H9 (cell line): ENCODE data around the gene FERMT1. TPM values are rescaled to one million over a fixed set of nuclear protein-coding genes. Genes with fewer than 3 reads are reported as not detected.

ENCODE experiments used
- DNase-seq: peaks from one replicate; pipeline ENCODE4 v3.0.0-alpha.2; 2017
- H2AFZ ChIP-seq: one replicate; pipeline ENCODE4 v1.6.1; 2013; ENCODE audit warnings: mild to moderate bottlenecking, low read length, control low read depth, moderate library complexity
- H2AK5ac ChIP-seq: 2 replicates; pipeline ENCODE4 v1.6.1; 2013; ENCODE audit warnings: low read length, control low read depth, mixed read lengths; ENCODE audit not compliant: insufficient read length
- H2BK120ac ChIP-seq: one replicate; pipeline ENCODE4 v1.6.1; 2013; ENCODE audit warnings: low read depth, mild to moderate bottlenecking, low read length, control low read depth, inconsistent platforms; ENCODE audit not compliant: poor library complexity, severe bottlenecking
- H2BK12ac ChIP-seq: 2 replicates; pipeline ENCODE4 v1.6.1; 2013; ENCODE audit warnings: low read length, control low read depth, mixed read lengths, low read depth; ENCODE audit not compliant: insufficient read length
- H2BK15ac ChIP-seq: 2 replicates; pipeline ENCODE4 v1.6.1; 2013; ENCODE audit warnings: low read depth, low read length, control low read depth
- H2BK20ac ChIP-seq: one replicate; pipeline ENCODE4 v1.6.1; 2013; ENCODE audit warnings: low read depth, mild to moderate bottlenecking, low read length, control low read depth, inconsistent platforms; ENCODE audit not compliant: poor library complexity, severe bottlenecking
- H2BK5ac ChIP-seq: 2 replicates; pipeline ENCODE4 v1.6.1; 2013; ENCODE audit warnings: low read length, control low read depth, mixed read lengths; ENCODE audit not compliant: insufficient read length
- H3K14ac ChIP-seq: 2 replicates; pipeline ENCODE4 v1.6.1; 2013; ENCODE audit warnings: low read length, control low read depth; ENCODE audit not compliant: insufficient read depth
- H3K18ac ChIP-seq: 2 replicates; pipeline ENCODE4 v1.6.1; 2013; ENCODE audit warnings: low read depth, mild to moderate bottlenecking, mixed read lengths, low read length, control low read depth; ENCODE audit not compliant: insufficient read length
- H3K23ac ChIP-seq: 2 replicates; pipeline ENCODE4 v1.6.1; 2013; ENCODE audit warnings: low read length, control low read depth, mixed read lengths, low read depth; ENCODE audit not compliant: insufficient read length
- H3K23me2 ChIP-seq: 2 replicates; pipeline ENCODE4 v1.6.1; 2013; ENCODE audit warnings: low read depth, mild to moderate bottlenecking, mixed read lengths, low read length, control low read depth; ENCODE audit not compliant: insufficient read length, poor library complexity, severe bottlenecking
- H3K27ac ChIP-seq: 2 replicates; pipeline ENCODE4 v1.5.1; 2013; ENCODE audit warnings: low read length, control low read depth, mixed read lengths, low read depth; ENCODE audit not compliant: insufficient read length
- H3K27me3 ChIP-seq: 2 replicates; pipeline ENCODE4 v1.6.1; 2013; ENCODE audit warnings: low read length, control low read depth, inconsistent platforms; ENCODE audit not compliant: insufficient read depth
- H3K4ac ChIP-seq: 2 replicates; pipeline ENCODE4 v1.6.1; 2013; ENCODE audit warnings: low read depth, mild to moderate bottlenecking, control low read depth, inconsistent platforms, low read length, moderate library complexity
- H3K4me1 ChIP-seq: 2 replicates; pipeline ENCODE4 v1.6.1; 2013; ENCODE audit warnings: low read length, control low read depth, inconsistent platforms; ENCODE audit not compliant: insufficient read depth
- H3K4me2 ChIP-seq: 2 replicates; pipeline ENCODE4 v1.6.1; 2013; ENCODE audit warnings: low read length, control low read depth, mixed read lengths; ENCODE audit not compliant: insufficient read length, insufficient read depth
- H3K56ac ChIP-seq: 2 replicates; pipeline ENCODE4 v1.6.1; 2013; ENCODE audit warnings: low read depth, mild to moderate bottlenecking, mixed read lengths, low read length, control low read depth; ENCODE audit not compliant: insufficient read length
- H3K79me1 ChIP-seq: 2 replicates; pipeline ENCODE4 v1.6.1; 2013; ENCODE audit warnings: low read depth, mild to moderate bottlenecking, moderate library complexity, low read length, control low read depth, inconsistent platforms; ENCODE audit not compliant: insufficient read depth, poor library complexity, severe bottlenecking
- H3K79me2 ChIP-seq: 2 replicates; pipeline ENCODE4 v1.6.1; 2013; ENCODE audit warnings: low read length, control low read depth, inconsistent platforms; ENCODE audit not compliant: insufficient read depth
- H3K9ac ChIP-seq: 2 replicates; pipeline ENCODE4 v1.6.1; 2013; ENCODE audit warnings: low read length, control low read depth, mixed read lengths; ENCODE audit not compliant: insufficient read length; ENCODE audit errors: extremely low read depth
- H3K9me3 ChIP-seq: one replicate; pipeline ENCODE4 v1.6.1; 2013; ENCODE audit warnings: low read depth, low read length, inconsistent platforms; ENCODE audit not compliant: control insufficient read depth
- H3T11ph ChIP-seq: one replicate; pipeline ENCODE4 v1.6.1; 2013; ENCODE audit warnings: mild to moderate bottlenecking, low read length, control low read depth, inconsistent platforms
- H4K20me1 ChIP-seq: one replicate; pipeline ENCODE4 v1.6.1; 2013; ENCODE audit not compliant: control insufficient read depth, insufficient read length, insufficient read depth
- H4K5ac ChIP-seq: 2 replicates; pipeline ENCODE4 v1.6.1; 2013; ENCODE audit warnings: low read depth, mild to moderate bottlenecking, mixed read lengths, low read length, control low read depth; ENCODE audit not compliant: insufficient read length
- H4K8ac ChIP-seq: replicated peaks from 2 replicates; pipeline ENCODE4 v1.6.1; 2013; ENCODE audit warnings: low read length, control low read depth, mixed read lengths, low read depth; ENCODE audit not compliant: insufficient read length
- H4K91ac ChIP-seq: 2 replicates; pipeline ENCODE4 v1.6.1; 2013; ENCODE audit warnings: low read depth, mild to moderate bottlenecking, moderate library complexity, mixed read lengths, low read length, control low read depth; ENCODE audit not compliant: insufficient read length
- H3K27ac Mint-ChIP-seq, 3 experiments: 2 replicates in 2 of 3; 3 replicates in 1 of 3; pipeline ENCODE4 v1.8.0; 2020 to 2021; ENCODE audit warnings: mixed read lengths in 3 of 3, mild to moderate bottlenecking in 1 of 3, moderate library complexity in 1 of 3
- H3K27me3 Mint-ChIP-seq: 2 replicates; pipeline ENCODE4 v1.8.0; 2021; ENCODE audit warnings: low read depth, mild to moderate bottlenecking, moderate library complexity, mixed read lengths
- H3K36me3 Mint-ChIP-seq, 3 experiments: 2 replicates in 2 of 3; 3 replicates in 1 of 3; pipeline ENCODE4 v1.8.0; 2020 to 2021; ENCODE audit warnings: low read depth in 3 of 3, mixed read lengths in 3 of 3; ENCODE audit not compliant: insufficient read depth in 1 of 3
- H3K4me1 Mint-ChIP-seq, 2 experiments: 2 replicates each; pipeline ENCODE4 v1.8.0; 2020; ENCODE audit warnings: mixed read lengths in 2 of 2
- H3K4me3 Mint-ChIP-seq, 2 experiments: 2 replicates in 1 of 2; 3 replicates in 1 of 2; pipeline ENCODE4 v1.8.0; 2020 to 2021; ENCODE audit warnings: mild to moderate bottlenecking in 2 of 2, mixed read lengths in 2 of 2, moderate library complexity in 1 of 2
- H3K9me3 Mint-ChIP-seq, 2 experiments: 2 replicates in 1 of 2; 3 replicates in 1 of 2; pipeline ENCODE4 v1.8.0; 2020; ENCODE audit warnings: mild to moderate bottlenecking in 2 of 2, mixed read lengths in 2 of 2, moderate library complexity in 1 of 2
- WGBS: extraction: QIAGEN DNeasy Blood & Tissue Kit; methylation state at CpG from one replicate; pipeline ENCODE4 v1.1.7; 2013; ENCODE audit warnings: missing lambda C conversion rate, low lambda C conversion rate, mixed read lengths; ENCODE audit not compliant: insufficient read length; ENCODE audit errors: extremely low coverage; 5-methylcytosine and 5-hydroxymethylcytosine counted together
- total RNA-seq: library from RNA; stranded (reverse); gene quantifications from 2 replicates; pipeline ENCODE4 v1.2.1, GENCODE V29; 2021
- TF ChIP-seq, protein P1 (sequence below): fragments of 200-600 bp; sonication (generic); conservative IDR thresholded peaks from 3 replicates; pipeline ENCODE4 v1.8.0; 2021; ENCODE audit warnings: antibody characterized with exemption, mild to moderate bottlenecking

FERMT1 gene
- total RNA-seq, 1 experiment from 2014 or later: 9.6 TPM

DNA sequence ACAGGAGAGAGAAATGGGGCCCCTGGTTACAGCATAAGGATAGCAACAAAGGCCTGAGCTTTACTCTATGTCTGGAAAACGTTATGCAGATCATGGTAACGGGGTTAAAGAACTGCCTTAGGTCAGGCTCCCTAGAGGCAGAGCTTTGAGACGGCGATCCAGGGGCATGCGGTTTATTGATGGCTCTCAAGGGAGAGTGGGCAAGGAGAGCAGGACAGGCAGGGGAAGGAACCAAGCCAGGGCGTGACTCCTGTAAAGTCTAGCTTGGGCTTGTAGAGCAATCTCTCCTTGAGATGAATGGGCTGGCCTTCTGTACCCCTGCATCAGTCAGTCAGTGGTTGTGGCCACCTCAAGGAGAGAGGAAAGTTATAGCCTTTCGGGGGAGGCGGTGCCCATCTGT is 12.5 kb upstream of the FERMT1 start:
- H3K27ac Mint-ChIP-seq: no peak overlapping the region; a peak in 1 of 7 replicates

More for the DNA sequence above, 12.5 kb upstream of the FERMT1 start:
- Histone ChIP-seq H2AFZ (no peak overlapping the region), H2BK20ac (no peak overlapping the region), H3K4me2 (no peak overlapping the region), H3K23ac (no peak overlapping the region), H3K23me2 (no peaks in the 10 kb centered on the region), H3K14ac (no peak overlapping the region), H3K18ac (no peak overlapping the region), H2BK15ac (no peak overlapping the region), H3K9ac (no peak overlapping the region), H2BK5ac (no peak overlapping the region), H3K4me1 (no peaks in the 10 kb centered on the region), H4K5ac (no peak overlapping the region), H2AK5ac (no peak overlapping the region), H3K56ac (no peak overlapping the region), H3K79me1 (no peaks in the 10 kb centered on the region), H3K27me3 (no peaks in the 10 kb centered on the region), H3K27ac (no peak overlapping the region), H4K91ac (no peak overlapping the region), H3K4ac (no peak overlapping the region), H3K79me2 (no peaks in the 10 kb centered on the region), H4K8ac (no peak overlapping the region), H3K9me3 (no peaks in the 10 kb centered on the region), H2BK12ac (no peak overlapping the region), H4K20me1 (no peaks in the 10 kb centered on the region), H3T11ph (no peak overlapping the region), H2BK120ac (no peak overlapping the region)
- Mint-ChIP-seq H3K36me3 (no peaks in the 10 kb centered on the region), H3K4me3 (no peak overlapping the region), H3K9me3 (no peaks in the 10 kb centered on the region), H3K4me1 (0 out of 4 replicates have a peak, but pooled peaks cover 0 to 3% of the 10 kb centered on the region in 2 experiments), H3K27me3 (peaks cover 32% of the 10 kb centered on the region)
- no CpG with 5 or more reads among the region's 8 CpGs for WGBS
- DNase-seq: no peak
- TF ChIP-seq, protein P1, sequence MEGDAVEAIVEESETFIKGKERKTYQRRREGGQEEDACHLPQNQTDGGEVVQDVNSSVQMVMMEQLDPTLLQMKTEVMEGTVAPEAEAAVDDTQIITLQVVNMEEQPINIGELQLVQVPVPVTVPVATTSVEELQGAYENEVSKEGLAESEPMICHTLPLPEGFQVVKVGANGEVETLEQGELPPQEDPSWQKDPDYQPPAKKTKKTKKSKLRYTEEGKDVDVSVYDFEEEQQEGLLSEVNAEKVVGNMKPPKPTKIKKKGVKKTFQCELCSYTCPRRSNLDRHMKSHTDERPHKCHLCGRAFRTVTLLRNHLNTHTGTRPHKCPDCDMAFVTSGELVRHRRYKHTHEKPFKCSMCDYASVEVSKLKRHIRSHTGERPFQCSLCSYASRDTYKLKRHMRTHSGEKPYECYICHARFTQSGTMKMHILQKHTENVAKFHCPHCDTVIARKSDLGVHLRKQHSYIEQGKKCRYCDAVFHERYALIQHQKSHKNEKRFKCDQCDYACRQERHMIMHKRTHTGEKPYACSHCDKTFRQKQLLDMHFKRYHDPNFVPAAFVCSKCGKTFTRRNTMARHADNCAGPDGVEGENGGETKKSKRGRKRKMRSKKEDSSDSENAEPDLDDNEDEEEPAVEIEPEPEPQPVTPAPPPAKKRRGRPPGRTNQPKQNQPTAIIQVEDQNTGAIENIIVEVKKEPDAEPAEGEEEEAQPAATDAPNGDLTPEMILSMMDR: no peak
